HepG2 (cell line): Measurements from ENCODE around the gene KLB. TPM values are rescaled to one million over a fixed set of nuclear protein-coding genes. Genes with fewer than 3 reads are reported as not detected.

ENCODE experiments used
- ARID2 ChIP-seq: sonication (generic); formaldehyde crosslinking; IDR thresholded peaks from 2 replicates; pipeline ENCODE4 v1.8.1; 2022; ENCODE audit warnings: mild to moderate bottlenecking, missing genetic modification reagents, borderline replicate concordance
- CEBPG ChIP-seq: IDR thresholded peaks from 2 replicates; pipeline ENCODE4 v1.6.1; 2016
- CSRNP2 ChIP-seq: sonication (generic); formaldehyde crosslinking; conservative IDR thresholded peaks from 2 replicates; pipeline ENCODE4 v1.8.0; 2022; ENCODE audit warnings: low read depth, missing genetic modification reagents
- GPN1 ChIP-seq: sonication (generic); formaldehyde crosslinking; IDR thresholded peaks from 2 replicates; pipeline ENCODE4 v1.5.1; 2020; ENCODE audit warnings: missing genetic modification reagents, borderline replicate concordance
- KLF16 ChIP-seq, 2 experiments: sonication (generic) in 1 of 2; formaldehyde crosslinking in 1 of 2; IDR thresholded peaks; 2 replicates each; pipeline versions ENCODE4 v1.6.1 to v1.8.0; 2016 to 2023; ENCODE audit warnings: missing genetic modification reagents in 2 of 2, missing compliant biosample characterization in 1 of 2
- POLR2G ChIP-seq: fragments of 200-400 bp; formaldehyde crosslinking; IDR thresholded peaks from 2 replicates; pipeline ENCODE4 v1.6.1; 2018; ENCODE audit warnings: mild to moderate bottlenecking, low read depth, low read length, moderate library complexity
- SOX5 ChIP-seq: IDR thresholded peaks from 2 replicates; pipeline ENCODE4 v1.6.1; 2016; ENCODE audit warnings: borderline replicate concordance
- TFDP2 ChIP-seq: sonication (generic); formaldehyde crosslinking; IDR thresholded peaks from 2 replicates; pipeline ENCODE4 v1.4.0; 2020; ENCODE audit warnings: missing genetic modification reagents
- ZFX ChIP-seq: sonication (generic); formaldehyde crosslinking; IDR thresholded peaks from 2 replicates; pipeline ENCODE4 v1.4.0; 2020; ENCODE audit warnings: mild to moderate bottlenecking, low read depth, missing genetic modification reagents, moderate library complexity
- ZNF557 ChIP-seq: sonication (generic); formaldehyde crosslinking; IDR thresholded peaks from 2 replicates; pipeline ENCODE4 v1.4.0; 2020; ENCODE audit warnings: missing genetic modification reagents
- polyA plus RNA-seq, 8 experiments: library from polyadenylated mRNA; depleted of rRNA in 3 of 8; stranded (reverse) in 7 of 8; unstranded in 1 of 8; fragments of >200 nt; fragmentation: Illumina TruSeq in 4 of 8; extraction: Trizol in 4 of 8; gene quantifications; 2 replicates each; pipeline versions ENCODE4 v1.2.1 to v1.2.3, GENCODE V29; 2011 to 2016; ENCODE audit warnings: low read depth in 4 of 8, missing spikeins in 1 of 8, mixed read lengths in 1 of 8; ENCODE audit not compliant: insufficient read depth in 1 of 8
- total RNA-seq, 5 experiments: library from RNA; depleted of rRNA; stranded (reverse); fragments of >200 nt; fragmentation: Illumina TruSeq; extraction: Trizol; gene quantifications; 2 replicates each; pipeline ENCODE4 v1.2.3, GENCODE V29; 2016; ENCODE audit warnings: low read depth in 1 of 5
- TF ChIP-seq, protein P1 (sequence below): sonication (generic); formaldehyde crosslinking; IDR thresholded peaks from 2 replicates; pipeline ENCODE4 v1.8.1; 2023; ENCODE audit warnings: mild to moderate bottlenecking, missing genetic modification reagents, borderline replicate concordance
- TF ChIP-seq, protein P2 (sequence below): sonication (generic); formaldehyde crosslinking; IDR thresholded peaks from 2 replicates; pipeline ENCODE4 v1.5.0; 2020; ENCODE audit warnings: mild to moderate bottlenecking, low read depth, missing genetic modification reagents, borderline replicate concordance
- TF ChIP-seq, protein P3 (sequence below): sonication (generic); formaldehyde crosslinking; IDR thresholded peaks from 2 replicates; pipeline ENCODE4 v1.4.0; 2020; ENCODE audit warnings: low read depth, missing genetic modification reagents
- TF ChIP-seq, protein P4 (sequence below): sonication (generic); formaldehyde crosslinking; IDR thresholded peaks from 2 replicates; pipeline ENCODE4 v1.4.0; 2020; ENCODE audit warnings: mild to moderate bottlenecking, missing genetic modification reagents, borderline replicate concordance
- TF ChIP-seq, protein P5 (sequence below): IDR thresholded peaks from 2 replicates; pipeline ENCODE4 v1.6.1; 2016

The KLB gene
- total and polyA plus RNA-seq, 2 of the 13 experiments (the other 11 are each of a cell fraction or from before 2014, with no cell fraction given), result 25.3 to 82.0 TPM

GRCh38 chr4:39365830-39366771, 40.6 kb upstream of the KLB start, which contains the start of gene RFC1 (continued):
- TF ChIP-seq ZFX, result peak; percentile 94
- TF ChIP-seq, protein P1, sequence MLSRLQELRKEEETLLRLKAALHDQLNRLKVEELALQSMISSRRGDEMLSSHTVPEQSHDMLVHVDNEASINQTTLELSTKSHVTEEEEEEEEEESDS (CRISPR knock-in tag), result 0 out of 2 replicates have a peak, but pooled peaks have one; percentile 66
- TF ChIP-seq, protein P2, sequence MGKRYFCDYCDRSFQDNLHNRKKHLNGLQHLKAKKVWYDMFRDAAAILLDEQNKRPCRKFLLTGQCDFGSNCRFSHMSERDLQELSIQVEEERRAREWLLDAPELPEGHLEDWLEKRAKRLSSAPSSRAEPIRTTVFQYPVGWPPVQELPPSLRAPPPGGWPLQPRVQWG (CRISPR knock-in tag), result no peak
- peak; percentile 100 for TF ChIP-seq TFDP2 (CRISPR knock-in tag)
- TF ChIP-seq CEBPG, result peak; percentile 63
- TF ChIP-seq SOX5 (CRISPR knock-in tag), result peak; percentile 79
- peak; percentile 21; the same call in 1 of the 2 replicates for TF ChIP-seq ARID2 (CRISPR knock-in tag)
- TF ChIP-seq GPN1, result no peak
- TF ChIP-seq, protein P3, sequence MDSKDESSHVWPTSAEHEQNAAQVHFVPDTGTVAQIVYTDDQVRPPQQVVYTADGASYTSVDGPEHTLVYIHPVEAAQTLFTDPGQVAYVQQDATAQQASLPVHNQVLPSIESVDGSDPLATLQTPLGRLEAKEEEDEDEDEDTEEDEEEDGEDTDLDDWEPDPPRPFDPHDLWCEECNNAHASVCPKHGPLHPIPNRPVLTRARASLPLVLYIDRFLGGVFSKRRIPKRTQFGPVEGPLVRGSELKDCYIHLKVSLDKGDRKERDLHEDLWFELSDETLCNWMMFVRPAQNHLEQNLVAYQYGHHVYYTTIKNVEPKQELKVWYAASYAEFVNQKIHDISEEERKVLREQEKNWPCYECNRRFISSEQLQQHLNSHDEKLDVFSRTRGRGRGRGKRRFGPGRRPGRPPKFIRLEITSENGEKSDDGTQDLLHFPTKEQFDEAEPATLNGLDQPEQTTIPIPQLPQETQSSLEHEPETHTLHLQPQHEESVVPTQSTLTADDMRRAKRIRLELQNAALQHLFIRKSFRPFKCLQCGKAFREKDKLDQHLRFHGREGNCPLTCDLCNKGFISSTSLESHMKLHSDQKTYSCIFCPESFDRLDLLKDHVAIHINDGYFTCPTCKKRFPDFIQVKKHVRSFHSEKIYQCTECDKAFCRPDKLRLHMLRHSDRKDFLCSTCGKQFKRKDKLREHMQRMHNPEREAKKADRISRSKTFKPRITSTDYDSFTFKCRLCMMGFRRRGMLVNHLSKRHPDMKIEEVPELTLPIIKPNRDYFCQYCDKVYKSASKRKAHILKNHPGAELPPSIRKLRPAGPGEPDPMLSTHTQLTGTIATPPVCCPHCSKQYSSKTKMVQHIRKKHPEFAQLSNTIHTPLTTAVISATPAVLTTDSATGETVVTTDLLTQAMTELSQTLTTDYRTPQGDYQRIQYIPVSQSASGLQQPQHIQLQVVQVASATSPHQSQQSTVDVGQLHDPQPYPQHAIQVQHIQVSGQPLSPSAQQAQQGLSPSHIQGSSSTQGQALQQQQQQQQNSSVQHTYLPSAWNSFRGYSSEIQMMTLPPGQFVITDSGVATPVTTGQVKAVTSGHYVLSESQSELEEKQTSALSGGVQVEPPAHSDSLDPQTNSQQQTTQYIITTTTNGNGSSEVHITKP, result peak; percentile 16; the same call in 1 of the 2 replicates
- TF ChIP-seq, protein P4, sequence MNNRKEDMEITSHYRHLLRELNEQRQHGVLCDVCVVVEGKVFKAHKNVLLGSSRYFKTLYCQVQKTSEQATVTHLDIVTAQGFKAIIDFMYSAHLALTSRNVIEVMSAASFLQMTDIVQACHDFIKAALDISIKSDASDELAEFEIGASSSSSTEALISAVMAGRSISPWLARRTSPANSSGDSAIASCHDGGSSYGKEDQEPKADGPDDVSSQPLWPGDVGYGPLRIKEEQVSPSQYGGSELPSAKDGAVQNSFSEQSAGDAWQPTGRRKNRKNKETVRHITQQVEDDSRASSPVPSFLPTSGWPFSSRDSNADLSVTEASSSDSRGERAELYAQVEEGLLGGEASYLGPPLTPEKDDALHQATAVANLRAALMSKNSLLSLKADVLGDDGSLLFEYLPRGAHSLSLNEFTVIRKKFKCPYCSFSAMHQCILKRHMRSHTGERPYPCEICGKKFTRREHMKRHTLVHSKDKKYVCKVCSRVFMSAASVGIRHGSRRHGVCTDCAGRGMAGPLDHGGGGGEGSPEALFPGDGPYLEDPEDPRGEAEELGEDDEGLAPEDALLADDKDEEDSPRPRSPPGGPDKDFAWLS (CRISPR knock-in tag), result peak; percentile 83; the same call in 1 of the 2 replicates
- peak; percentile 95 to 97; a peak in 3 of 4 replicates for TF ChIP-seq KLF16 (CRISPR knock-in tag; IDR thresholded peaks at IDR 0.05)
- peak; percentile 82 for TF ChIP-seq POLR2G
- peak; percentile 89 for TF ChIP-seq ZNF557 (CRISPR knock-in tag)
- TF ChIP-seq, protein P5, sequence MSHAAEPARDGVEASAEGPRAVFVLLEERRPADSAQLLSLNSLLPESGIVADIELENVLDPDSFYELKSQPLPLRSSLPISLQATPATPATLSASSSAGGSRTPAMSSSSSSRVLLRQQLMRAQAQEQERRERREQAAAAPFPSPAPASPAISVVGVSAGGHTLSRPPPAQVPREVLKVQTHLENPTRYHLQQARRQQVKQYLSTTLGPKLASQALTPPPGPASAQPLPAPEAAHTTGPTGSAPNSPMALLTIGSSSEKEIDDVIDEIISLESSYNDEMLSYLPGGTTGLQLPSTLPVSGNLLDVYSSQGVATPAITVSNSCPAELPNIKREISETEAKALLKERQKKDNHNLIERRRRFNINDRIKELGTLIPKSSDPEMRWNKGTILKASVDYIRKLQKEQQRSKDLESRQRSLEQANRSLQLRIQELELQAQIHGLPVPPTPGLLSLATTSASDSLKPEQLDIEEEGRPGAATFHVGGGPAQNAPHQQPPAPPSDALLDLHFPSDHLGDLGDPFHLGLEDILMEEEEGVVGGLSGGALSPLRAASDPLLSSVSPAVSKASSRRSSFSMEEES (CRISPR knock-in tag), result peak; percentile 87
- TF ChIP-seq CSRNP2 (CRISPR knock-in tag), result no peak; the same call in 1 of the 2 replicates
